Measurements from ENCODE around the gene B3GLCT. TPM values are rescaled to one million over a fixed set of nuclear protein-coding genes. Genes with fewer than 3 reads are reported as not detected.

The B3GLCT gene
- total RNA-seq, 4 donors from 2014 or later = 5.4 to 14.1 (median 6.6) TPM

DNA sequence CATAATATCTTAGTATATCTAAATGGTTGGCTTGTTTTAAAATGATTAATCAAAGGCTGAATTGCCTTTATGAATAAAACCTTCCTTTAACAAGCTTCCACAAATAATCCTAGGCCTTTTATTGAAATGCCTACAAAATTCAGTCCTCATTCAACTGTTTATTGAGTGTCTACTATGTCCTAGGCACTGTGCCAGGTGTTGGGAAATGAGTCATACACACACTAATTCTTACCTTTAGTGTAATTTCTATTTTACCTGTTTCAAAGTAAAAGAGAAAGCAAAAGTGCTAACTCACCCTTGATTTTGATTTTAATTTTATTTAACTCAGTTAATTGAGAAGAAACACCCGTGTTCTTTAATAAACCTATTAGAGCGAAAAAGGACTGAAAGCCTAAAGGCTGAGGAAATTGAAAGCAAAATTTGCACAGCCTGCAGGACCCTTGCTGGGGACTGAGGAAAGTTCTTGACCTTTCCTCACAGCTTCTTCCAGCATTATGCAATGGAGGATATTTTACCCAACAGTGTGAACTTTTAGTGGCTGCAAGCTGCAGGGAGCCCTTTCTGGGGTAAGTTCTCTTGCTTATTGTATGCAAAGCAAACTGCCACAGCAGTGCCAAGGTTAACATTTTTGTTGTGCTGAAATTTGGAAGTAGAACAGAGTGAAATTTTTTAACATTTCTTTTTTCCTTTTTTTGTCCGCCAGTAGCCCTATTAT, 83.1 kb downstream of the B3GLCT start:
- Histone ChIP-seq H3K4me1 (no peaks in the 10 kb centered on the region), H3K36me3 (peaks cover 0 to 38% (median 0%) of the 10 kb centered on the region in 3 donors), H3K27me3 (no peaks in the 10 kb centered on the region), H3K9me3 (peaks cover 0 to 11% (median 0%) of the 10 kb centered on the region in 4 donors), H3K4me3 (no peak overlapping the region), H3K27ac (no peak overlapping the region)
- TF ChIP-seq EP300 (IDR thresholded peaks at IDR 0.05) (no peak), POLR2A (IDR thresholded peaks at IDR 0.05) (no peak)
- TF ChIP-seq, protein P1, sequence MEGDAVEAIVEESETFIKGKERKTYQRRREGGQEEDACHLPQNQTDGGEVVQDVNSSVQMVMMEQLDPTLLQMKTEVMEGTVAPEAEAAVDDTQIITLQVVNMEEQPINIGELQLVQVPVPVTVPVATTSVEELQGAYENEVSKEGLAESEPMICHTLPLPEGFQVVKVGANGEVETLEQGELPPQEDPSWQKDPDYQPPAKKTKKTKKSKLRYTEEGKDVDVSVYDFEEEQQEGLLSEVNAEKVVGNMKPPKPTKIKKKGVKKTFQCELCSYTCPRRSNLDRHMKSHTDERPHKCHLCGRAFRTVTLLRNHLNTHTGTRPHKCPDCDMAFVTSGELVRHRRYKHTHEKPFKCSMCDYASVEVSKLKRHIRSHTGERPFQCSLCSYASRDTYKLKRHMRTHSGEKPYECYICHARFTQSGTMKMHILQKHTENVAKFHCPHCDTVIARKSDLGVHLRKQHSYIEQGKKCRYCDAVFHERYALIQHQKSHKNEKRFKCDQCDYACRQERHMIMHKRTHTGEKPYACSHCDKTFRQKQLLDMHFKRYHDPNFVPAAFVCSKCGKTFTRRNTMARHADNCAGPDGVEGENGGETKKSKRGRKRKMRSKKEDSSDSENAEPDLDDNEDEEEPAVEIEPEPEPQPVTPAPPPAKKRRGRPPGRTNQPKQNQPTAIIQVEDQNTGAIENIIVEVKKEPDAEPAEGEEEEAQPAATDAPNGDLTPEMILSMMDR (IDR thresholded peaks at IDR 0.05) = no peak
- no peak for DNase-seq (ENCODE audit: low spot score in 2 of 2)
- WGBS, 2 donors = 84 to 90% methylated on average over 3 of the region's 3 CpGs

DNA sequence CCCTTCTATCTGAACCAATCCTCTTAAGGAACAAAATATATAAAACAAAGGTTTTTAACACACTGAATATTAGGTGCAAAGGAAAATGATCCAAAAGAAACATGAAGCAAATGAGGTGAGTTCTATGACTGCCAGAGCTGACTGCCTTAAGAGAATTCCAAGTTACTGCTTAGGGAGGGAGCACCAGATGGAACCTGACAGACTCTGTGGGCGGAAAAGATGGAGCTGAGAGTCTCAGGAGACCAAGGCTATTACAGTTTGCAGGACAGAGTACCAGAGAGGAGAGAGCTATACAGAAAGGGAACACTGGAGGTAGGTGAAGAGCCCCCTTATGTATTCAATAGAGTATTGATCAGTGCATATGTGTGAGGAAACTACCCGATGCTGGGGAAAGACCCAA, 87.2 kb downstream of the B3GLCT start:
- no peak for DNase-seq (ENCODE audit: low spot score in 2 of 2)
- TF ChIP-seq, protein P1 (IDR thresholded peaks at IDR 0.05) = no peak
- TF ChIP-seq EP300 (IDR thresholded peaks at IDR 0.05) (no peak), POLR2A (IDR thresholded peaks at IDR 0.05) (no peak)
- no peaks in the 10 kb centered on the region for H3K4me1 ChIP-seq
- H3K9me3 ChIP-seq = peaks cover 0 to 43% (median 9%) of the 10 kb centered on the region in 4 donors
- H3K27me3 ChIP-seq = no peaks in the 10 kb centered on the region
- 90 to 91% methylated on average over 2 of the region's 2 CpGs for WGBS, 2 donors
- no peak overlapping the region for H3K4me3 ChIP-seq
- peaks cover 0 to 60% (median 0%) of the 10 kb centered on the region in 3 donors for H3K36me3 ChIP-seq
- H3K27ac ChIP-seq = no peak overlapping the region

DNA sequence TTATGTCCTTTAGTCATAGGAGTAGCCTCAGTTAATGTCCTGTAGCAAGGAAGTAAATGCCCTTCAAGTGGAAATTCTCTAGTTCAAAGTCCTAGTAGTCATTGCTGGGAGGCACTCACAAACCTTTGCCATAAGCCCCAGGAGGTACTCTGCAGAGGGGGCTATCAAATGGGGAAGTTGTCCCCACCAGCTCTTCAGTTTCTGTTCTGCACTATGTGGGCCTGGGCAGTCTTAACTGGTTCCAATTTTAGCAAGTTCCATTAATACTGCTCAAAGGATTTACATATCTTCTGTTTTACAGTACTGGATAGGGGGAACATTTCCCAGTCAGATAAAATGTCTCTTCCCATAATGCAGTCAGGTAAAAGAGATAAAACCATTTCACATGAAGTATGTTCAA, 101.3 kb downstream of the B3GLCT start:
- H3K4me3 ChIP-seq = no peak overlapping the region
- H3K27ac ChIP-seq = no peak overlapping the region
- no peak for DNase-seq (ENCODE audit: low spot score in 2 of 2)
- H3K9me3 ChIP-seq = no peaks in the 10 kb centered on the region
- H3K27me3 ChIP-seq = no peaks in the 10 kb centered on the region
- H3K36me3 ChIP-seq = peaks cover 0 to 58% (median 0%) of the 10 kb centered on the region in 3 donors
- TF ChIP-seq POLR2A (IDR thresholded peaks at IDR 0.05) = no peak
- no peak for TF ChIP-seq EP300 (IDR thresholded peaks at IDR 0.05)
- TF ChIP-seq, protein P1 (IDR thresholded peaks at IDR 0.05) = no peak
- no peaks in the 10 kb centered on the region for H3K4me1 ChIP-seq

DNA sequence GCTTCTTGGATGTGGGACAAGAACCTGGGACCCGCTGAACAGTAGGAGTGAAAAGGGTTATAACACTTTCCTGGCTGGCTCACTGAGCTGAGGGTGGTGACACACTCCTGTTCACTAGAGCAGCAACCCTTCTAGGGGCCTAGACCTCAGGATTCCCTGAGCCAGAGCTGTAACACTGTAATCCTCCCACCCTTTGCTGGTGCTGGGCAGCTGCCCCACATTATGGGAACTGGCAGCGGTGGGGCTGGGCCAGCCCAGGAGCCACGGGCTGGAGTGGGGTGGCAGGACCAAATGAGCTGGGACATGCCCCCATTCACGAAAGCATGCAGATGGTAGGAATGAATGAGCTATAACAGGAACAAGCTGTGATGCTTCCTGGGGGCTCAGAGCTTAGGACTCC, 110.6 kb downstream of the B3GLCT start:
- WGBS, 2 donors = 94 to 100% methylated on average over 4 of the region's 4 CpGs
- Histone ChIP-seq H3K4me3 (no peak overlapping the region), H3K9me3 (peaks cover 0 to 59% (median 3%) of the 10 kb centered on the region in 4 donors), H3K27ac (no peak overlapping the region), H3K27me3 (no peaks in the 10 kb centered on the region), H3K36me3 (peaks cover 0 to 43% (median 0%) of the 10 kb centered on the region in 3 donors), H3K4me1 (no peaks in the 10 kb centered on the region)
- DNase-seq (ENCODE audit: low spot score in 2 of 2) = no peak
- TF ChIP-seq, protein P1 (IDR thresholded peaks at IDR 0.05) = no peak

DNA sequence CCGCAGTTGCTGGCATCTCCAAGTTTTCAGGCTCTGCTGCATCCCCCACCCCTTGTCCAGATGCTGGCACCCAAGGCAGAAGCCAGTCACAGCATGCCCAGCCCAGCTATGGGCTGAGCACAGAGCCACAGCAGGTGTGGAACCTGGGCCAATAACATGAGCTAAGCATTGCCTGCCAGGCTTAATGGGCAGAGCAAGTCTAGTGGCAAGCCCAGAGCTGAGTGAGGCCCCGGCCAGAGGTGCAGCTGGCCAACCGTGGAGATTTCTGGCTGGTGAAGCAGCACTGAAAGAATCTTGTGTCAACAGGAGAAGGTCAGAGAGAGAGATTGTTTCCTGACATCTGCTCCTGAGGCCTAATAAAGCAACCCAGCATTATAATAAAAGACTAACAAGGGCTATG, 111.0 kb downstream of the B3GLCT start:
- peaks cover 0 to 63% (median 3%) of the 10 kb centered on the region in 4 donors for H3K9me3 ChIP-seq
- H3K27me3 ChIP-seq = no peaks in the 10 kb centered on the region
- no peak for TF ChIP-seq POLR2A (IDR thresholded peaks at IDR 0.05)
- TF ChIP-seq, protein P1 (IDR thresholded peaks at IDR 0.05) = no peak
- TF ChIP-seq EP300 (IDR thresholded peaks at IDR 0.05) = no peak
- no peak overlapping the region for H3K27ac ChIP-seq
- peaks cover 0 to 46% (median 0%) of the 10 kb centered on the region in 3 donors for H3K36me3 ChIP-seq
- 52 to 62% methylated on average over 3 of the region's 3 CpGs for WGBS, 2 donors
- no peak for DNase-seq (ENCODE audit: low spot score in 2 of 2)
- no peak overlapping the region for H3K4me3 ChIP-seq
- no peaks in the 10 kb centered on the region for H3K4me1 ChIP-seq

All from tibial nerve (tissue), 4 donors.